Left lobe of liver (tissue), 2 donors: ENCODE results near the gene SNRPB2. TPM values are rescaled to one million over a fixed set of nuclear protein-coding genes. Genes with fewer than 3 reads are reported as not detected.

ENCODE experiments used
- ATAC-seq: fragments of 200-7000 bp; cut with Tn5 transposase; one replicate; pipeline ENCODE4 v1.9.1; 2020; ENCODE audit warnings: mild to moderate bottlenecking, moderate library complexity
- DNase-seq: peaks from one replicate; pipeline ENCODE4 v3.0.0-alpha.2; 2020; ENCODE audit warnings: low spot score
- total RNA-seq: library from RNA; stranded (reverse); gene quantifications from one replicate; pipeline ENCODE4 v1.2.1, GENCODE V29; 2021
- donor health status: DM: no; HTN: no; CAD: no; lungs with moderate emphysema.
- donor health status: DM: no; HTN: yes; CAD: no.

Gene SNRPB2
- total RNA-seq, 1 donor from 2014 or later = 11.0 TPM

- DNase-seq (no peak), ATAC-seq (no peak)
Observed at GRCh38 chr20:16785226-16785625, 55.4 kb downstream of the SNRPB2 start.

Other genes starting within 250 kb of the SNRPB2 start
- gene KIF16B, start 156.6 kb upstream of the SNRPB2 start, total RNA-seq = 10.1 TPM
- not detected for gene OTOR, start 18.3 kb downstream of the SNRPB2 start, total RNA-seq